GM19099 (cell line): ENCODE results near the gene LMAN2L.

ENCODE experiments used
- POLR2A ChIP-seq: IDR thresholded peaks from 3 replicates; pipeline ENCODE4 v1.6.1; 2011; ENCODE audit warnings: low read depth; ENCODE audit not compliant: insufficient read length; ENCODE audit errors: extremely low read depth

LMAN2L gene

GRCh38 chr2:96739076-96739632 is 710 bp downstream of the LMAN2L start:
- no peak for TF ChIP-seq POLR2A

GRCh38 chr2:96737831-96738230 is 2.0 kb downstream of the LMAN2L start:
- no peak for TF ChIP-seq POLR2A

DNA sequence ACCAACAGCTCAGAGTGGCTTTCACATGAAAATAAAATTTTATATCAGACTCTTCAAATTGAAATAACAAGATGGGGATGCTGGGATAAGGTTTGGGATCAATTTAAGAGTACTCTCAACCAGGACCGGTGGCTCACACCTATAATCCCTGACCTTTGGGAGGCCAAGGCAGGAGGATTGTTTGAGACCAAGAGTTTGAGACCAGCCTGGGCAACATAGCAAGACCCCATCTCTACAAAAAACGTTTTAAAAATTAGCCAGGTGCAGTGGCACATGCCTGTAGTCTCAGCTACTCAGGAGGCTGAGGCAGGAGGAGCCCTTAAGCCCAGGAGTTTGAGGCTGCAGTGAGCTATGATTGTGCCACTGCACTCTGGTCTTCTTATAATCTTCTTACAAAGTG is 2.6 kb downstream of the LMAN2L start:
- TF ChIP-seq POLR2A = no peak

DNA sequence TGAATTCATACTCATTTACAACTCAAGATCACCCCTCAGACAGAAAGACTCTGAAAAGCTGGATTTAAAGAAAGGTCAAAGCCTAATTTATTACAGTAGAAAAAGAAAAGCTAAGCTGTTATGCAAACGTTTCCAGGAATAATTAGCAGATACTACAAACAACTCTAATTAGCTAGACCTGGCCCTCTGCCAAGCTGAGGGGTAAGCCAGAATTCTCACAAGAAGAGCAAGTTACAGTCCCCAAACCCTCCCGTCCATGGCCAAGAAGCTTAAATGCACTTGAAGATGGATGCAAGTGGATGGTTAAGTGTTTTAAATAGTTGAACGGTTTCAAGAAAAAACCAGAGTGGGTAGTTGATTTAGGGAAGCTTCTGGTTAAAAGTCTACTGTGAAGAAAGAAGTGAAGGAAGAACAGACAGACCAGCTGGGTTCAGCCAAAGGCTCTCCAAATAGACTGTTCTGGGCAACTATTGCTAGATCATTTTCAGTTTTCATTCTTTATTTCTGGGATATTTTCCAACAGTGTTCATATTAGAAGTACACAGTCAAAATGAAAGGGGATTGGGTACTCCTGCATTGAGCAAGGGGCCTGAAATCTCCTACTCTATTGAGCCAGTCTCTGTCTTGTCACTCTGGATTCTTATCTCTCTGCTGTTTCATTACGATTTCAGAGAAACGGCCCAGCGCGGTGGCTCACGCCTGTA is 4.8 kb downstream of the LMAN2L start:
- TF ChIP-seq POLR2A = no peak

- no peak for TF ChIP-seq POLR2A
Measured at GRCh38 chr2:96733931-96734330, 5.9 kb downstream of the LMAN2L start.

DNA sequence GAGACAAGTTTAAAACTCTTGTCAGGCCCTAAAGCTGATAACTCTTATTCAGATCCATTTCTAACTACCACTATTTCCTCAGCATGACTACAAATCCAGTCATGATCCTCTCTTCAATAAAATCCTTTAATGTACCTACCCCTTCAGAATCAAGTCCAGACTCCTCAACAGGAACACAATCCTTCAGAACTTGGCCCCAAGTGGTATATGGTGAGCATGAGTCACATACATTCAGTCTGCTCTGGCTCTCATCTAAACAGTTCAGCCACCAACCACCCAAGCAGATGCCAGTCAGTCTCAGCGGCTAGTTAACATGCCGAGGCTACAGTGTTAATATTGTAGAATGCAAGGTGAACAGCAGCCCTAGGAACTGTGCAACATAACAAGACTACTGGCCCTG is 9.7 kb downstream of the LMAN2L start:
- no peak for TF ChIP-seq POLR2A

- TF ChIP-seq POLR2A = no peak
Measured at GRCh38 chr2:96729748-96730147, 10.1 kb downstream of the LMAN2L start.

GRCh38 chr2:96727431-96727830 is 12.4 kb downstream of the LMAN2L start:
- TF ChIP-seq POLR2A = no peak

- TF ChIP-seq POLR2A = no peak
Measured at GRCh38 chr2:96726131-96726530, 13.7 kb downstream of the LMAN2L start.

- no peak for TF ChIP-seq POLR2A
Measured at GRCh38 chr2:96716388-96716787, 23.5 kb downstream of the LMAN2L start.

- TF ChIP-seq POLR2A = no peak
Measured at GRCh38 chr2:96715658-96716057, 24.2 kb downstream of the LMAN2L start.

GRCh38 chr2:96710985-96711384 is 28.9 kb downstream of the LMAN2L start:
- TF ChIP-seq POLR2A = no peak

DNA sequence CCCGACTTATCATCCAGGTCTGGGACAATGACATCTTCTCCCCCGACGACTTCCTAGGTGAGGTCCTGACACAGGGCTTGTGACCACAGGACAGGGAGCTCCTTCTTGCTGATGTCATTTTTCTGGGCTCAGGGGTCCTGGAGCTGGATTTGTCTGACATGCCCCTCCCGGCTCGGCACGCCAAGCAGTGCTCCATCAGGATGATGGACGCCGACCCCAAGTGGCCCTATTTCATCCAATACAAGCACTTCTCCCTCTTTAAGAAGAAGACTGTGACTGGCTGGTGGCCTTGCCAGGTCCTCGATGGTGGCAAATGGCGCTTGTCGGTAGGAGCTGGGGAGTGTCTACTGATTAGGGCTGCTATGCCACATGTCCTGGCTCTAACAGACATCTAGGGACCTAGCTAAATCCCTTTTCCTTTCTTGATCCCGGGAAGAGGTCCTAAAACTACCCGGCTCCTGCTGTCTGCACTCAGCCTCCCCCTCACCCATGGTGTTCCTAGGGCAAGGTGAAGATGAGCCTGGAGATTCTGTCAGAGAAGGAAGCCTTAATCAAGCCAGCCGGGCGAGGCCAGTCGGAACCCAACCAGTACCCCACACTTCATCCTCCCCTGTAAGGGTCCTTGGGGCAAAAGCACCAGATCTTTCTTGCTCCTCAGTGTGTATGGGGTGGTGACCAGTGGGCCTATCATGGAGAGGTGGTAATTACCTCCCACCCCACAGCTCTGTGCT is 36.7 kb downstream of the LMAN2L start:
- no peak for TF ChIP-seq POLR2A

- TF ChIP-seq POLR2A = no peak
Measured at GRCh38 chr2:96702098-96702785, 37.6 kb downstream of the LMAN2L start.

DNA sequence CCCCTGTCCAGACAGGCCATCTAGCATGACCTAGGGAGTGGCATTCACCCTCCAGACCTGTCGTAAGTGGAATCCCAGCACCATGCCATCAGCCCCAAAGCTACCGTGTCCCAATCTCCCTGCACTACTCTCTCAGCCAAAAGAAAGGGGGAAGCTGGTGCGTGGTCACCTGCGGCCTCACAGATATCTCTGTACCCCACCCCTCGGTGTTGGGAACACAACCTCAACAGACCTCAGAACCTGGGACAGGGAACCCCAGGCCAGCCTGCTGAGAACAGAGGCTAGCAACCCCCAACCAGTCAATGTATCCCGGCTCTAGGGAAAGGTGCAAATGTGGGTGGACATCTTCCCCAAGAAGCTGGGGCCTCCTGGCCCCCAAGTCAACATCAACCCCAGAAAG is 38.2 kb downstream of the LMAN2L start:
- TF ChIP-seq POLR2A = no peak
